T-helper 2 cell treated with Interferon-gamma antibody and Interleukin-4, amounts not matched to agents 100 ng/mL and 5 ng/mL, for 36 hours (primary cell): ENCODE measurements around the gene EPAS1. TPM values are rescaled to one million over a fixed set of nuclear protein-coding genes. Genes with fewer than 3 reads are reported as not detected.

Experiments used
- intact Hi-C: fragments of 100-400 bp; cut with micrococcal nuclease; formaldehyde crosslinking; loops from one replicate; pipeline ENCODE4 v1.15.1; 2023
- total RNA-seq: library from RNA; stranded (reverse); gene quantifications from 2 replicates; pipeline ENCODE4 v1.2.3, GENCODE V29; 2022

Gene EPAS1
- 21.1 and 28.2 TPM in 2 replicates for total RNA-seq

DNA sequence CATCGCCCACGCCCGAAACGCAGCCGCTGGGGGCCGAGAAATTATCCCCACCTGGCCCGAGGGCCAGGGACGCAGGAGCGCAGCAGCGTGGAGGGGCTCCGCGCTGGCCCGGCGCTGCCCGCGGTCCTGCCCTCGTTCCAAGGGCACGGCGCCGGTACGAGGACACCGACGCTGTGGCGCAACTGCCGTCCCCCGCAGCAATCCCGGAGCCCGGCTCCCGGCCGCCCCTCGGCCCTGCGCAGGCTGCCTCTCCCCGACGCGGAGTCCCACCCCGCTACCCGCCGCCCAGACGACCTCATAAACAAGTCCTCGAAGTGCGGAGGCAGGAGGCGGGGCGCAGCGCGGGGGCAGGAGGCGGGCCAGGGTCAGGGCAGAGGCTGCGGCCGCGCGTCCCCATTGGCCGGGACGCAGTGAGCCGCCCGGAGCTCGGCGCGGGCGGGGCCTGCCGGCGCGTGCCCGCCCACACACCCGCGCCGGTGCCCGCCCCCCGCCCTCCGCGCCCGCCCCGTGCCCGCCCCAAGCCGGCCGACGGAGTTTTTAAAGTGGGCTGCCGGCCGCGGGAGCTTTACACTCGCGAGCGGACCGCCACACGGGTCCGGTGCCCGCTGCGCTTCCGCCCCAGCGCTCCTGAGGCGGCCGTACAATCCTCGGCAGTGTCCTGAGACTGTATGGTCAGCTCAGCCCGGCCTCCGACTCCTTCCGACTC is at the start of gene EPAS1:
Gene EPAS1 (plus strand): TSS at position 568 of the 706 bp plus-strand sequence. CDS start 505 bp downstream, outside the sequence.
- intact Hi-C loops: loop anchor here (2.0 to 5.0 kb wide), 8 partner anchors 55 to 1485 kb away; partner anchors contain the start of genes MSH6 and PRKCE

DNA sequence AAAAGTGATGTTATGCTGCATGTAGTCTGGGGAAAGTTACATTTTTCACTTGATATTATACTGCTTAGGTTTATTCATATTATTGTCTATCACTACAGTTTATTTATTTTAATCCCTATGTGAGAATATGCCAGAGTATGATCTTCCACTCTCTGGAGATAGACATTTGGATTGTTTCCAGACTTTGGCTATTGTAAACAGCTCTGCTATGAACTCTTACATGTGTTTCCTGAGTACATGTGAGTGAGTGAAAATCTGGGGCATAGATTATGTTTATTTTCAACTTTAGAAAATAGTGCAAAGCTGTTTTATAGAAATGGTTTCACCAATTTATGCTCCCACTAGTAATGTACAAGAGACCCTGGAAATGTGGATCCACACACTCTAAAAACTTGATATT is 49.0 kb upstream of the EPAS1 start:
- intact Hi-C loops: no loop called here

DNA sequence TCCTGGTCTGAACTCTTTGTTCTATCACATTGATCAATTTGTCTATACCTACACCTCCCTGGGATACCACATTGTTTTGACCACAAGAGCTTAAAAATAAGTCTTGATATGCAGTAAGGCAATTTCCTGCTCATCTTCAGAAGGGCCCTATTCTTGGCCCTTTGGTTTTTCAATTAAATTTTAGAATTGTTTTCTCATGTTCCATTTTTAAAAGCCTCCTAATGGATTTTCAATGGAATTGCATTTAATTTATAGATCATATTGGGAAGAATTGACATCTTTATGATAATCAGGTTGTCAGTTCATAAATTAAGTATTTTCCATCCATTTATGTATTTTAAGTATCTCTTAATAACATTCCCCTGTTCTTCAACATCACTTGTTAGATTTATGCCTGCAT is 47.6 kb upstream of the EPAS1 start:
- intact Hi-C loops: no loop called here

DNA sequence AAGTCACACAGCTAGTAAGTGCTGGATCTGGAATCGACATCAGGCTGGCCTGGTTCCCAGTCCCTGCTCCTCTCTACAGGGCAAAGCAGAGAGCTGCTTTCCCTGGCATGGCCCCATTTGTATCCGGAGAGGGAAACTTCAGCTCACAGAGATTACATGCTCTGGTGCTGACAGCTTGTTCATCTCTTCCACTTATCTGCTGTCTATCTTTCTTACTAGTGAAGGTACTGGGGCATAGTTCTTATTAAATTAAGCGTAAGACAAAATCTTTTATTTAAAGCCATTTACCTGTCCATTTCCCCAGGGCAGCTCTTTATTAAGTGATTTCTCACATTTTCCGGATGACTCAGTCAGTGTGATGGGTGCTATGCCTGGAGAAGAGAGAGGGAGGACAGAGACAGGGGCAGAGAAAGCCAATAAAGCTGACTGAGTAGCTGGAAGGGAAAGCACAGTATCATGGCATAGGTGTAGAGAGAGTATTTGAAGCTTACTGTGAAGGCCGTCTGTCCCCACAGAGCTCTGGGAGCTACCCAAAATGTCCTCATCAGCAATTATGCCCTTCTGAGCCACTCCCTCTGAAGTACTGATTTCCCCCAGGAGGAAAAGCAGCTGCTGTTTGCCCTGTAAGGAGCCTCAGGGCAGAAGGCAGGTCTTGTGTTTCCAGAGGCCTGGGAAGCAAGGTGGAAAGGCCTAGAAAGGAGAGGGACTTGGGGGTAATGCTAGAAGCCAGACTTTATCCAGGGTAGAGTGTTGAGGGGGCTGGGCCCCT is 44.1 kb upstream of the EPAS1 start:
- intact Hi-C loops: no loop called here

DNA sequence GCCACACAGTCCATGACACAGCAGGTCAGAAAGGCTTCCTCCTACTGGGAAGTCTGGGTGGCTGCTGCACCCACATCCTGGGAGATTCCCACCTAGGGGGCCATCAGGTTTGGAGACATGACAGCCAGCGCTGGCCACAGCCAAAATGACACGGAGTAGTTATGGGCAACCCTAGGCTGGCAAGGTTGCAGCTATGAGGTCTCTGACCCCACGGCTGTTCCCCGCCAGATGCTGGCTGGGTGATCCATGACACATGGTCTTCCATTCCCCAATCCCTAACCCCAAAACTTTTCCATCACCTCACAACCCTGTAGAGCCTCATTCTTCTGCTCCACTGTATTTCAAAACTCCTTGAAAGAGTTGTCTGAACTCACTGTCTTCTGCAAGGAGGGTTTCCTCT is 42.7 kb upstream of the EPAS1 start:
- intact Hi-C loops: no loop called here

DNA sequence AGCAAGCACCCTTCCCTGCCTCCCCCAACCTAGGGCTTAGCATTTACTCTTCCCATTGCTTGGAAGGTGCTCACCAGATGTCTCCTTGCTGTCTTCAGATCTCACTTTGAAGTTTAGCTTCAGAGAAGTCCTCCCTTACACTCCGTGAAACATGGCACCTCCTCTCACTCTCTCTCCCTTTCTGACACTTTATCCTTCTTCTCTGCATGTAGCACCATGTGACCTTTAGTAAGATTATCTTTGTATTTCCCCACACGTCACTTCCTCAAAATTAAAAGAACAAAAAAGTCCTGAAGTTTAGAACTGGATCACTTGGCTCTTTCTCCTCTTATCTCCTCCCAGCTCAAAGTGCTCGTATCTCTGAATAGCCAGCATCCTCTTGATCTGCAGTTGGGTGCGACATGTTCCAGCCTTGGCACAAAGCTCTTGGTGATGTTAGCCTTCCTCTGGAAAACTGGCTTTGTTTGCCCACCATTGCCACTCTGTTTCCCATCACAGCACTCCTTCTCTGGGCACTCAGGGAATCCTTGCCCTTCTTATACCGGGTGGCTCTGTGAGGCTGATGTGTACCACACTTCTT is 40.6 kb upstream of the EPAS1 start:
- intact Hi-C loops: no loop called here

DNA sequence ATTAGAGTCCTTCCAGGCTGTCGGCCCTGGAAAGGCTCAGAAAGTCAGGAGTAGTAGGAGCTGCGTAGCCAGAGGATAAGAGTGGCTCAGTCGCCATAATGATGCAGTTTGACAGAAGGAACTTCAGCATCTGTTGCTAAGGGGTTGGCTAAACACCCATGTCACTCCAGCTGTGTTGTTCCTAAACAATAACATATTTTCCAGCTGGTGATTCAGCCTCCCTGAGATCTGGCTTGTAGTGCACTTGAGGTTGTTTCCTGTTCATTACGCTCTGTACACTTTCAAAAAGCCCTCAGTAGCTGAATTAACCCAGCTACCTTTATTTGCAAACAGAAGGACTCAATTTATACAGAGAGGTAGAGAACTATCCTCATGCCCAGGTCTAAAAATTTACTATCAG is 39.7 kb upstream of the EPAS1 start:
- intact Hi-C loops: no loop called here

DNA sequence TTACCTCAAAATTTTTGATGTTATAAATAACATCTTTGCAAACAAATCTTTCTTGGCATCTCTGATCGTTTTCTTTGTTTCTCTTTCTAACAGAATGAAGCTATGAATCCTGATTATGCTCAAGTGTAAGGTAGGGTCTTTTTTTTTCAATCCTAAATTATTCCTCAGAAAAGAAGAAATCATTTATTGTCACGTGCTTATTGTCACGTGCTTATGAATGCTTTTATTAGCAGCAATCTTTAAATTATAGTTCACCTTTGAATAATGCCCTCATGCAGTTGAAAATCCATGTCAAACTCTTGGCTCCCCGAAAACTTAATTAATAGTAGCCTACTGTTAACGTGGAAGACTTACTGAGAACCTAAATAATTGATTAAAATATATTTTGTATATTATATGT is 39.2 kb upstream of the EPAS1 start:
- intact Hi-C loops: no loop called here

DNA sequence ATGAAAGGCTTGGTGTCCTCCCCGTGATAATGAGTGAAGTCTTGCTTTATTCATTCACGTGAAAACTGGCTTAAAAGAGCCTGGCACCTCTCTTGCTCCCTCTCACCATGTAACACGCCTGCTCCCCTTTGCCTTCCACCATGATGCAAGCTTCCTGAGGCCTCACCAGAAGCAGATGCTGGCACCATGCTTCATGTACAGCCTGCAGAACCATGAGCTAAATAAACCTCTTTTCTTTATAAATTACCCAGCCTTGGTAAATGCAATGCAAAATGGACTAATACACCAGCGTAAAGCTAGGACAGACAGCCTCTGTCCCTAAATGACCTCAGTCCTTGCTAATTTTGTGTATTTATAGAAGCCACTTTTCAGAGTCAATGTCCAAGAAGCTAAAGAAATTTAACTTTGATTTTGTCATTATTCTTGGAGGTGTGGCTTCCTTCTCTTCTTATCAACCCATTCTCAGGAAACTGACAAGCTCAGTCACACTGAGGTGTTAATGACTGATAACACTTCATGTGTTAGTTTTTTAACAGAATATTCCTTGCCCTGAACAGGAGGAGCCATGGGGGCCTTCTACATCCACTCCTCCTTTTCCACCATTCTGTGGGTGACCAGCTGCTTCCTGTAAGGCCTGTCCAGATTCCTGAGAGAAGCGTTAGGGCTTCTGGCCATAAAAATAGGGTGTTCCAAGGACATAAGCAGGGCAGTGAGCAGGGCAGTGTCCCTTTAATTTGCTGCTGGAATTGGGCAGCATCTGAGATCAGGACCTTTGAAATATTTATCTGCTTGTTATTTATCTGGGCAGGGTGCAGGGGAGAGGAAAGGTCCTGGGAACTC is 38.0 kb upstream of the EPAS1 start:
- intact Hi-C loops: no loop called here

DNA sequence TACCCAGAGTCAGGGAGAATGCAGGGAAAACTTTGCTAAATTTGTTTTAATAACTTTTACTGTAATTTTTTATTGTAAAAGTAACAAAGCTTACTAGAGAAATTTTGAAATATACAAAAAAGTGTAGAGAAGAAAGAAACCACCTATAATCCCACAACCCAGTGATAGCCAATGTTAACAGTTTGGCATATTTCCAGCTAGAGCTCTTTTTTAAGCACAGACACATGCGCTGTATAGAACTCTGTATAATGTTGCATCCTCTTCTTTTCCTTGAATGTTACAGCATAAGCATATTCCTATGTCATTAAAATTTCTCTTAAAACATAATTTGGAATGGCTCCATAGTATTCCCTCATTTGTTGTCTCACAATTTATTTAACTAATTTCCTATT is 37.4 kb upstream of the EPAS1 start:
- intact Hi-C loops: no loop called here

DNA sequence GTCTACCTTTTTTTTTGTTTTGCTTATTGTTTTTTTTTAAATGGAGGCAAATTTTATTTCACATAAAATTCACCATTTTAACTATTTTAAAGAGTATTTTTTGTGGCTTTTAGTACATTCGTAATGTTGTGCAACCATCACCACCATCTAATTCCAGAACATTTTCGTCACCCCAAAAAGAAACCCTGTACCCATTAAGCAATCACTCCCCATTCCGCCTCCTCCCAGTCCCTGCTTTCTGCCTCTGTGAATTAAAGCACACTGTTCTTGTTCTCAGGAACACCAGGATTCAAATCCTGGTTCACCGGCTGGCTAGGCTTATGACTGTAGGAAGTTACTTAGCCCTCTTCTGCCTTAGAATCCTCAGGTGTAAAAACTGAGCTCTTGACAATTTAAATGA is 36.9 kb upstream of the EPAS1 start:
- intact Hi-C loops: no loop called here

DNA sequence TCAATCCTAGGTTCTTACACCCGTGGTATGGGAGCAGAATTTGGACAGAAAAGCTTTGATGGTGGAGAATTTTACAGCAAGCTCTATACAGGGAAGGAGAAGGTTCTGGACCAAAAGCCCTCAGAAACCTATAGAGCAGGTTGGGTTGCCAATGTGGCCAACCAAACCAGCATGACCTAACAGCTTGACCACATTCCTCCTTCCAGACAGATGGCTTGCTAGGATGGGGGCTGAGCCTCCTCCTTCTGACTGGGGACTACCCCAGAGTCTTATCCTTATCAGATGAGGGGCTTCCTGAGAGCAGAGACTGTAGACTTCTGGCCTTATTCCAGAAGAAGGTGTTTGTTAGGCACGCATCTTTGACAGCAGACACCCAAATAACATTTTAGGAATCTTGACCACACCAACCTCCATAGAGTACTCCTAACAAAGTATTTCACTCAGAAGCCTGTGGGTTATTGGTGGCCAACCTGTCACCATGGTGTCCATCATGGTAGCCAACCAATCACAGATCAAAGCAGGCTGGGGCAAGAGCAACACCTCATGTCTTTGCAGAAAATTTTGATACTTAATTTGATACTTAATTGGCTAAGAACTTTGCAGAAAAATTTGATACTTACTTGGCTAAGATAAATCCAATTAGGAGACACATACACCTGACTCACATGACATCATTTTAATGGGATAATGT is 34.8 kb upstream of the EPAS1 start:
- intact Hi-C loops: no loop called here

DNA sequence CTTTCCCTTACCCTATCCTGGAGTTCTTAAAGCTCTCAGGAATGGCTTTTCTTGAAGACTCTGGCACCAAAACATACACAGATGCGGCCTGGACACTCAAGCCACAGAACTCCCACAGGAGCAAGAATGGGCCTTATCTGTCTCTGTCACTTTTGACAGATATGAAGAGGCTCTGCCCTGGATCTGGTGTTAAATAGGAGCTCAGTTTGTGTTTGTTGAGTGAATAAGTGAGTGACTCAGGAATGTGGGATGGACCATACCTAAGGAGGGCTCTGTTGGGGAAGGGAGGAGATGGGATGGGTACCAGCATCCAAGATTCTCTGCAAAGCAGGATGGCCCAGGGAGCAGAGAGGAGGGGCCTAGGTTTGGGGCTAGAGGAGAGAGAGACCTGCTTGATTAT is 33.9 kb upstream of the EPAS1 start:
- intact Hi-C loops: no loop called here

DNA sequence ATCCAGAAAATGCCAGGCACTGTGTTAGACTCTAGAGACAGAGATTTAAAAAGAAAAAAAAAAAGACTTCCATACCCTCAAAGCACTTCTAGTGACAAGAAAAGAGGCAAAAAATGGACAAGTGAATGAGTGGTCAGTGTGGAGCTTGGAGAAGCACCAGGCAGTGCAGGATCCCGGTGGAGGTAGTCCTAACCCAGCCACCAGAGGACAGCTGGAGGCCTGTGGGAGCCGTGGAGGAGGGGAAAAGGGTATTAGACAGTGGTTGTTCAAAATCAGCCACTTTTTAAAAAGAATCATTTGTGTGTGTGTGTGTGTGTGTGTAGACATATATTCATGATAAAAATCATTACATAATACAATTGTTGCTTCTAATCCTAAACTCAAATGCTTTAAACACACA is 32.8 kb upstream of the EPAS1 start:
- intact Hi-C loops: no loop called here

DNA sequence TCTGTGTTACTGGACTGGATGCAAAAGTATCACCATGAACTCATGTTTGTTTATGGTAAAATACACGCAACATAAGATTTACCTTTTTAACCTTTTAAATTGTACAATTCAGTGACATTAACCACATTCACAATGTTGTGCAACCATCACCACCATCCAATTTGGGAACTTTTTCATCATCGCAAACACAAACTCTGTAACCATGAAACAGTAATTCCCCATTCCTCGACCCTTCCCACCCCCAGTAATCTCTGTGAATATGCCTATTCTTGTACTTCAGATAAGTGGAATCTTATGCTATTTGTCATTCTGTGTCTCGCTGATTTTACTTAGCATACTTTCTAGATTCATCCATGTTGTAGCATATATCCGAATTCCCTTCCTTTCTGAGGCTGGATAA is 31.1 kb upstream of the EPAS1 start:
- intact Hi-C loops: no loop called here

DNA sequence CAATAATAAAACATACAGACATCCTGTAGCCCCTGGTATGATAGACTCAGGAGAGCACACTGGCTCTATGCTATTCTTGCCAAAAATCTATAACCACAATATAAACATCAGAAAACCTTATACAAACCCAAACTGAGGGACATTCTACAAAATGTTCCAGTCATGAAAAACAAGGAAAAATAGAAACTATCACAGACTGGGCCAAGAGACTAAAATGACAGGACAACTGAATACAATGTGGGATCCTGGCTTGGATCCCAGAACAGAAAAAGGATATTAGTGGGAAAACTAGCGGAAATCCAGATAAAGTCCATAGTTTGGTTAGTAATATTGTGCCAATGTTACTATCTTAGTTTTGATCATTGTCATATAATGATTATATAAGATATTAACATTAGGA is 29.6 kb upstream of the EPAS1 start:
- intact Hi-C loops: no loop called here

DNA sequence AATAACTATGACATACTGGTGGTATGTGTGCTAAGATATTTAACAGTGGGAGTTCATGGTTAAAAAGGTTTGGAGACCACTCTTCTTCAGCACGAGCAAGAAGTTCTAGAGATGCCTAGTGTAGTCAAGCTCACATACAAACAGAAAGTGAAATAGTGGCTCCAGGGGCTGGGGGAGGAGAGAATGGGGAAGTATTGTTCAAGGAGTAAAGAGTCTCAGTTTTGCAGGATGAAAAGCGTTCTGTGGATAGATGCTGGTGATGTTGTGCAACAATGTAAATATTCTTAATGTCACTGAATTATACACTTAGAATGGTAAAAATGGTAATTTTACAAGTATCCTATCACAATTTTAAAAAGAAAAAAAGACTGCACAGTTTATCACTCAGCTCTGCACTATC is 29.0 kb upstream of the EPAS1 start:
- intact Hi-C loops: no loop called here

DNA sequence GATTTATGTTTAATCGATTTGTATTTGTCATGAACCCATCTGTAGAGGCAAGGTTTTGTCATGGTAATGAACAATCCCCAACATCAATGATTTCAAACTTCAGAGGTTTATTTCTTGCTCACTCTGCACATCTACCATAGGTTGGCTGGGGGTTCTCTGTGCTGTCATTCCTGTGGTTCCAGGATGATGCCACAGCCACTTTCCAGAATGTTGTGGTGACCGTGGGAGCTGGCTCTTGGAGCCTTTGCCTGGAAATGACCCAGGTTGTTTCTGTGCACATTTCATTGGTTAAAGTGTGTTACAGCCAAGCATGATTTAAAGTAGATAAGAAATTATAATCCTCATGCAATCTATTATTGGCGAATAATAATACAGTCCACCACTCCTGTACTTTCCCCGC is 28.2 kb upstream of the EPAS1 start:
- intact Hi-C loops: no loop called here

DNA sequence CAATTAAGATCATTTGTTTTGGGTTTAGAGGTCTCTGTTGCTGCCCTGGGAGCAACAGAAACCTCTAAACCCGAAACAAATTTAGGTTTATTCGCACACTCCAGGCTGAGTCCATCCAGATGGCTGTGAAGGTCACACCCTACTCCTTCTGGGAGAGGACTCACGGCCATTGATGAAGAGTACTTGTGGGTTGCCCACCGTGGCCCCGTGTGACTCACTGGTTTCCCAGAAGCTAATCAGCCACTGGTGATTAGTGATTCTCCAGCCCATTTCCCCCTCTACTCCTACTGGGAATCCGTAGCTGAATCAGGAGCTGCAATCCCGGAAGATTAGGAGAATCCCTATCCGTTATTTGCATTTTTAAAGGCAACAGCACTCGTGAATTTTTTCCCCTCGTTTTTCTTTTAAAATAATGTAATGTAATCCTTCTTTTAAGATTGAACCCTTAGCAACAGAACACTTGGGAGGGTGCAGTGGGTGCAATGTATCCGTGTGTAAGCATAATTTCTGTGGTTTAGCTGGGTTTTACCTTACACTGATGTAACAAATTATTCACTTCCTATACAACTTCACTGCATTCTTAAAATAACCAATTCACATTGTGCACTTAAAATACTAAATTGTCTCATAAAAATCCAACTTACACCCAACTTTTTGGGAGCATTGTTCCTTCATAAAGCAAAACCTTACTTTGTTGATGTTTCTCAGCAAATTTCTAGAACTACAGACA is 27.5 kb upstream of the EPAS1 start:
- intact Hi-C loops: no loop called here

DNA sequence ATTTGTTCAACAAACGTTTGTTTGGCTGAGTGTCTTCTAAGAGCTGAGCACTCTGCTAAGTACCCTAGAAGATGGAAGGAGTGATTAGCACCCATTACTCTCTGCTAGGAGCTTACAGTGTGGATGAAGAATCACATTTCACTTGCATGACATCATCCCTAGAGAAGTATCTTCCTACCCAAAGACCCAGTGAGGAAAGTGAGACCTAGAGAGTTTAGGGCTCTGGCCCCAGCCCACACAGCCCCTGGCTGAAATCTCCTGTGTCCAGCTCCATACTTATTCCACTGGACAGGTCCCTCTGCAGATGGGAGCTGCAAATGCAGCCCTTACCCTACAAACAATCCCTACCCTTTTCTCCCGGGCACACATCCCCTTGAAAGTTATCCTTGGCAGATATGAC is 26.8 kb upstream of the EPAS1 start:
- intact Hi-C loops: no loop called here
